Measurements from ENCODE around the gene TXNRD3.

GRCh38 chr3:126671521-126671920, 16.6 kb upstream of the TXNRD3 start:
- TF ChIP-seq CTCF (IDR thresholded peaks at IDR 0.05) (no peak), POLR2A (IDR thresholded peaks at IDR 0.05) (no peak)

Measured in Peyer's patch (tissue), 4 donors.